HFFc6 (cell line): ENCODE results near the gene SLCO4A1. TPM values are rescaled to one million over a fixed set of nuclear protein-coding genes. Genes with fewer than 3 reads are reported as not detected.

Source experiments
- DNase-seq: peaks from one replicate; pipeline ENCODE4 v3.0.0-alpha.2; 2018
- H3K27ac Mint-ChIP-seq: 2 replicates; pipeline ENCODE4 v1.8.0; 2020; ENCODE audit warnings: mild to moderate bottlenecking, mixed read lengths
- H3K27me3 Mint-ChIP-seq: 2 replicates; pipeline ENCODE4 v1.8.0; 2021; ENCODE audit warnings: mild to moderate bottlenecking, moderate library complexity, mixed read lengths; ENCODE audit not compliant: insufficient read depth
- H3K36me3 Mint-ChIP-seq: 2 replicates; pipeline ENCODE4 v1.8.0; 2021; ENCODE audit warnings: low read depth, mixed read lengths
- H3K4me1 Mint-ChIP-seq: 2 replicates; pipeline ENCODE4 v1.8.0; 2020; ENCODE audit warnings: low read depth, mixed read lengths
- H3K4me3 Mint-ChIP-seq: 2 replicates; pipeline ENCODE4 v1.8.0; 2020; ENCODE audit warnings: mild to moderate bottlenecking, moderate library complexity, mixed read lengths
- H3K9me3 Mint-ChIP-seq: 2 replicates; pipeline ENCODE4 v1.8.0; 2020; ENCODE audit warnings: mild to moderate bottlenecking, mixed read lengths
- total RNA-seq, 6 experiments: library from RNA; stranded (reverse); fragmentation: NEBNext Ultra II Directional; extraction: Animal tissue kit (Norgen Biotek cat#: 25700); gene quantifications; 2 replicates in 1 of 6; 3 replicates in 5 of 6; pipeline ENCODE4 v1.2.3, GENCODE V29; 2021
- TF ChIP-seq, protein P1 (sequence below): fragments of 200-600 bp; sonication (generic); IDR thresholded peaks from 2 replicates; pipeline ENCODE4 v1.5.0; 2021; ENCODE audit warnings: antibody characterized with exemption, mild to moderate bottlenecking

The SLCO4A1 gene
- total RNA-seq, 6 experiments from 2014 or later: 2.7 to 6.5 (median 3.4) TPM

- TF ChIP-seq, protein P1, sequence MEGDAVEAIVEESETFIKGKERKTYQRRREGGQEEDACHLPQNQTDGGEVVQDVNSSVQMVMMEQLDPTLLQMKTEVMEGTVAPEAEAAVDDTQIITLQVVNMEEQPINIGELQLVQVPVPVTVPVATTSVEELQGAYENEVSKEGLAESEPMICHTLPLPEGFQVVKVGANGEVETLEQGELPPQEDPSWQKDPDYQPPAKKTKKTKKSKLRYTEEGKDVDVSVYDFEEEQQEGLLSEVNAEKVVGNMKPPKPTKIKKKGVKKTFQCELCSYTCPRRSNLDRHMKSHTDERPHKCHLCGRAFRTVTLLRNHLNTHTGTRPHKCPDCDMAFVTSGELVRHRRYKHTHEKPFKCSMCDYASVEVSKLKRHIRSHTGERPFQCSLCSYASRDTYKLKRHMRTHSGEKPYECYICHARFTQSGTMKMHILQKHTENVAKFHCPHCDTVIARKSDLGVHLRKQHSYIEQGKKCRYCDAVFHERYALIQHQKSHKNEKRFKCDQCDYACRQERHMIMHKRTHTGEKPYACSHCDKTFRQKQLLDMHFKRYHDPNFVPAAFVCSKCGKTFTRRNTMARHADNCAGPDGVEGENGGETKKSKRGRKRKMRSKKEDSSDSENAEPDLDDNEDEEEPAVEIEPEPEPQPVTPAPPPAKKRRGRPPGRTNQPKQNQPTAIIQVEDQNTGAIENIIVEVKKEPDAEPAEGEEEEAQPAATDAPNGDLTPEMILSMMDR: peak; percentile 28; the same call in 1 of the 2 replicates
- H3K9me3 Mint-ChIP-seq: no peaks in the 10 kb centered on the region
- H3K36me3 Mint-ChIP-seq: no peaks in the 10 kb centered on the region
- peaks cover 28% of the 10 kb centered on the region for H3K4me1 Mint-ChIP-seq
- H3K27ac Mint-ChIP-seq: peak overlapping the region; percentile 99
- H3K4me3 Mint-ChIP-seq: peak overlapping the region; percentile 87
- DNase-seq: peak; percentile 98
- H3K27me3 Mint-ChIP-seq: no peaks in the 10 kb centered on the region; the same call in 1 of the 2 replicates
Observed at GRCh38 chr20:62652041-62652893, 10.0 kb downstream of the SLCO4A1 start.

DNA sequence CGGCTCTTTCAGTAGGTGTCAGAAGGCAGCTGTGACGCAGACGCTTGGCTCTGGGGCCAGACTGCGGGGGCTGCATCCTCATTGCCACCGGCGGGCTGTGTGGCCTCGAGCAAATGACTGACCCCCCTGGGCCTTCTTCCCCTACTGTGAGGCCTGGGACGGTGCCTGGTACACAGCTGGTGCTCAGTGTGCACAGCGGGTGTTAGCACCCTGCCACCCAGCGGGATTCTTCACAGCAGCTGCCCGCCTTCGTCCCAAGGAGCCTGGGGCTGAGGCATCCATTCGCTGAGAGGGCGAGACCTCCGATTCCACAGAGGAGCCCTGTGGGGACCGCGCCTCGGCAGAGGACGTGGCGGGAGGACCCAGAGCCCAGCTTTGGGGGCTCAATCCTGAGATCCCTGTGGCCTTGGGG, 10.6 kb downstream of the SLCO4A1 start:
- Mint-ChIP-seq H3K4me3 (peak overlapping the region; percentile 87), H3K27ac (peak overlapping the region; percentile 99), H3K4me1 (peaks cover 28% of the 10 kb centered on the region), H3K27me3 (no peaks in the 10 kb centered on the region; the same call in 1 of the 2 replicates), H3K36me3 (no peaks in the 10 kb centered on the region), H3K9me3 (no peaks in the 10 kb centered on the region)
- DNase-seq: no peak
- TF ChIP-seq, protein P1: no peak

DNA sequence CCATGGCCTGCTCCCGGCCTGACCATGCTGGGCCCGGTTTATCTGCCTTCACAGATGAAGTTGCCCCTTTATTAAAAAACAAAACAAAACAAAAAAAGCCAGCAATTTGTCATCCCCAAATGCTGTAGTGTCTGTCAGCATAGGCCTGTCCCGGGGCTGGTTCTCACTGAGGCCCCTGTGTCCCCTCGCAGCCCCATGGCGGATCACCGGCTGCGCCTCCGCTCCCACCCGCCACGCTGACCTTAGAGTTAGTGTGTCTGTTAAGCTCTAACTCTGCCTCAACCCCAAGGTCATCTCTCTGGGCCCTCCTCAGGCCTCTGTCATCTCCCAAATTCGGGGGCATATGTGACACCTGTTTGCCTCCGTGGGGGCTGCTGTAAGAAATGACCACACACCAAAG, 11.1 kb downstream of the SLCO4A1 start:
- Mint-ChIP-seq H3K4me3 (peak overlapping the region; percentile 28; the same call in 1 of the 2 replicates), H3K36me3 (no peaks in the 10 kb centered on the region), H3K27me3 (no peaks in the 10 kb centered on the region; the same call in 1 of the 2 replicates), H3K9me3 (no peaks in the 10 kb centered on the region), H3K4me1 (peaks cover 28% of the 10 kb centered on the region), H3K27ac (peak overlapping the region; percentile 99)
- TF ChIP-seq, protein P1: no peak
- DNase-seq: no peak

GRCh38 chr20:62653951-62654685, 11.8 kb downstream of the SLCO4A1 start:
- no peaks in the 10 kb centered on the region; the same call in 1 of the 2 replicates for H3K27me3 Mint-ChIP-seq
- H3K9me3 Mint-ChIP-seq: no peaks in the 10 kb centered on the region
- TF ChIP-seq, protein P1: no peak
- no peak overlapping the region; the same call in 1 of the 2 replicates for H3K27ac Mint-ChIP-seq
- H3K4me1 Mint-ChIP-seq: peaks cover 28% of the 10 kb centered on the region
- no peak overlapping the region for H3K4me3 Mint-ChIP-seq
- DNase-seq: no peak
- H3K36me3 Mint-ChIP-seq: no peaks in the 10 kb centered on the region

GRCh38 chr20:62655282-62656196, 13.2 kb downstream of the SLCO4A1 start:
- no peak overlapping the region for H3K27ac Mint-ChIP-seq
- H3K9me3 Mint-ChIP-seq: no peaks in the 10 kb centered on the region
- peaks cover 28% of the 10 kb centered on the region for H3K4me1 Mint-ChIP-seq
- no peaks in the 10 kb centered on the region; the same call in 1 of the 2 replicates for H3K27me3 Mint-ChIP-seq
- H3K4me3 Mint-ChIP-seq: no peak overlapping the region
- TF ChIP-seq, protein P1: no peak
- DNase-seq: no peak
- H3K36me3 Mint-ChIP-seq: no peaks in the 10 kb centered on the region
